ENCODE data around the gene MOV10L1. TPM values are rescaled to one million over a fixed set of nuclear protein-coding genes. Genes with fewer than 3 reads are reported as not detected.

MOV10L1 gene
- total and polyA plus RNA-seq, 9 of the 15 experiments (the other 6 are each of a cell fraction or from before 2014, with no cell fraction given), result 0.06 to 0.43 (median 0.15) TPM

- Histone ChIP-seq H4K20me1 (replicated peaks; ENCODE audit: control insufficient read depth, insufficient read depth, low read length) (no peaks in the 10 kb centered on the region), H2AFZ (ENCODE audit: low read depth, low read length) (no peak overlapping the region), H3K4me3 (no peak overlapping the region), H3K4me2 (ENCODE audit: insufficient read depth, low read length) (no peak overlapping the region), H3K9me1 (ENCODE audit: control insufficient read depth, insufficient read depth, low read length) (no peaks in the 10 kb centered on the region), H3K9me3 (replicated peaks; ENCODE audit: control insufficient read depth, insufficient read depth, low read depth, low read length) (no peaks in the 10 kb centered on the region), H3K36me3 (ENCODE audit: control insufficient read depth, insufficient read depth, low read length) (no peaks in the 10 kb centered on the region), H3K27ac (ENCODE audit: extremely low read depth, low read depth, low read length) (no peak overlapping the region), H3K79me2 (ENCODE audit: control insufficient read depth, insufficient read depth, low read length) (no peaks in the 10 kb centered on the region), H3K9ac (ENCODE audit: insufficient read depth in 1 of 2, low read depth in 2 of 2, low read length in 2 of 2) (no peak overlapping the region), H3K4me1 (replicated peaks in 1 of 2; ENCODE audit: control insufficient read depth in 2 of 2, insufficient read depth in 2 of 2, low read length in 2 of 2) (peaks cover 0 to 40% of the 10 kb centered on the region in 2 experiments; a peak in 4 of 5 replicates), H3K27me3 (ENCODE audit: control insufficient read depth in 2 of 2, insufficient read depth in 2 of 2, low read length in 2 of 2) (peaks cover 7 to 9% of the 10 kb centered on the region in 2 experiments; a peak in 4 of 5 replicates)
- no peak for ATAC-seq
- ChIA-PET POLR2A (no interaction called here), CTCF (ENCODE audit: low intra/inter-chr PET ratio) (no interaction called here)
- DNase-seq (ENCODE audit: extremely low read depth in 1 of 4, low spot score in 3 of 4), result no peak
- WGBS (ENCODE audit: insufficient coverage, low coverage, missing lambda C conversion rate), result 30% methylated on average over 18 of the region's 18 CpGs
- FAIRE-seq, result no peak
- intact Hi-C loops (cut with micrococcal nuclease), result no loop called here
- in situ Hi-C loops (cut with MboI), result no loop called here
- no TSS peak for BruUV-seq (replicated peaks)
- TF ChIP-seq, protein P1, sequence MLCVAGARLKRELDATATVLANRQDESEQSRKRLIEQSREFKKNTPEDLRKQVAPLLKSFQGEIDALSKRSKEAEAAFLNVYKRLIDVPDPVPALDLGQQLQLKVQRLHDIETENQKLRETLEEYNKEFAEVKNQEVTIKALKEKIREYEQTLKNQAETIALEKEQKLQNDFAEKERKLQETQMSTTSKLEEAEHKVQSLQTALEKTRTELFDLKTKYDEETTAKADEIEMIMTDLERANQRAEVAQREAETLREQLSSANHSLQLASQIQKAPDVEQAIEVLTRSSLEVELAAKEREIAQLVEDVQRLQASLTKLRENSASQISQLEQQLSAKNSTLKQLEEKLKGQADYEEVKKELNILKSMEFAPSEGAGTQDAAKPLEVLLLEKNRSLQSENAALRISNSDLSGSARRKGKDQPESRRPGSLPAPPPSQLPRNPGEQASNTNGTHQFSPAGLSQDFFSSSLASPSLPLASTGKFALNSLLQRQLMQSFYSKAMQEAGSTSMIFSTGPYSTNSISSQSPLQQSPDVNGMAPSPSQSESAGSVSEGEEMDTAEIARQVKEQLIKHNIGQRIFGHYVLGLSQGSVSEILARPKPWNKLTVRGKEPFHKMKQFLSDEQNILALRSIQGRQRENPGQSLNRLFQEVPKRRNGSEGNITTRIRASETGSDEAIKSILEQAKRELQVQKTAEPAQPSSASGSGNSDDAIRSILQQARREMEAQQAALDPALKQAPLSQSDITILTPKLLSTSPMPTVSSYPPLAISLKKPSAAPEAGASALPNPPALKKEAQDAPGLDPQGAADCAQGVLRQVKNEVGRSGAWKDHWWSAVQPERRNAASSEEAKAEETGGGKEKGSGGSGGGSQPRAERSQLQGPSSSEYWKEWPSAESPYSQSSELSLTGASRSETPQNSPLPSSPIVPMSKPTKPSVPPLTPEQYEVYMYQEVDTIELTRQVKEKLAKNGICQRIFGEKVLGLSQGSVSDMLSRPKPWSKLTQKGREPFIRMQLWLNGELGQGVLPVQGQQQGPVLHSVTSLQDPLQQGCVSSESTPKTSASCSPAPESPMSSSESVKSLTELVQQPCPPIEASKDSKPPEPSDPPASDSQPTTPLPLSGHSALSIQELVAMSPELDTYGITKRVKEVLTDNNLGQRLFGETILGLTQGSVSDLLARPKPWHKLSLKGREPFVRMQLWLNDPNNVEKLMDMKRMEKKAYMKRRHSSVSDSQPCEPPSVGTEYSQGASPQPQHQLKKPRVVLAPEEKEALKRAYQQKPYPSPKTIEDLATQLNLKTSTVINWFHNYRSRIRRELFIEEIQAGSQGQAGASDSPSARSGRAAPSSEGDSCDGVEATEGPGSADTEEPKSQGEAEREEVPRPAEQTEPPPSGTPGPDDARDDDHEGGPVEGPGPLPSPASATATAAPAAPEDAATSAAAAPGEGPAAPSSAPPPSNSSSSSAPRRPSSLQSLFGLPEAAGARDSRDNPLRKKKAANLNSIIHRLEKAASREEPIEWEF (CRISPR knock-in tag; IDR thresholded peaks at IDR 0.05), result no peak
- TF ChIP-seq, protein P2, sequence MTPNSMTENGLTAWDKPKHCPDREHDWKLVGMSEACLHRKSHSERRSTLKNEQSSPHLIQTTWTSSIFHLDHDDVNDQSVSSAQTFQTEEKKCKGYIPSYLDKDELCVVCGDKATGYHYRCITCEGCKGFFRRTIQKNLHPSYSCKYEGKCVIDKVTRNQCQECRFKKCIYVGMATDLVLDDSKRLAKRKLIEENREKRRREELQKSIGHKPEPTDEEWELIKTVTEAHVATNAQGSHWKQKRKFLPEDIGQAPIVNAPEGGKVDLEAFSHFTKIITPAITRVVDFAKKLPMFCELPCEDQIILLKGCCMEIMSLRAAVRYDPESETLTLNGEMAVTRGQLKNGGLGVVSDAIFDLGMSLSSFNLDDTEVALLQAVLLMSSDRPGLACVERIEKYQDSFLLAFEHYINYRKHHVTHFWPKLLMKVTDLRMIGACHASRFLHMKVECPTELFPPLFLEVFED (CRISPR knock-in tag; conservative IDR thresholded peaks at IDR 0.05), result no peak
- TF ChIP-seq NFXL1 (CRISPR knock-in tag; IDR thresholded peaks at IDR 0.05), result no peak
- TF ChIP-seq PRPF4 (IDR thresholded peaks at IDR 0.05; ENCODE audit: insufficient read depth, low read depth, low read length, poor library complexity, severe bottlenecking), result no peak
- TF ChIP-seq ZKSCAN8 (CRISPR knock-in tag; IDR thresholded peaks at IDR 0.05), result no peak
- TF ChIP-seq CEBPB (tag; IDR thresholded peaks at IDR 0.05), result no peak
- no peak for TF ChIP-seq EP300 (IDR thresholded peaks at IDR 0.05; ENCODE audit: low read length)
- TF ChIP-seq NR1H2 (CRISPR knock-in tag; IDR thresholded peaks at IDR 0.05), result no peak
- no peak for TF ChIP-seq NR0B1 (IDR thresholded peaks at IDR 0.05; ENCODE audit: partially characterized antibody)
- TF ChIP-seq MAFK (IDR thresholded peaks at IDR 0.05; ENCODE audit: low read length), result no peak
- TF ChIP-seq, protein P3, sequence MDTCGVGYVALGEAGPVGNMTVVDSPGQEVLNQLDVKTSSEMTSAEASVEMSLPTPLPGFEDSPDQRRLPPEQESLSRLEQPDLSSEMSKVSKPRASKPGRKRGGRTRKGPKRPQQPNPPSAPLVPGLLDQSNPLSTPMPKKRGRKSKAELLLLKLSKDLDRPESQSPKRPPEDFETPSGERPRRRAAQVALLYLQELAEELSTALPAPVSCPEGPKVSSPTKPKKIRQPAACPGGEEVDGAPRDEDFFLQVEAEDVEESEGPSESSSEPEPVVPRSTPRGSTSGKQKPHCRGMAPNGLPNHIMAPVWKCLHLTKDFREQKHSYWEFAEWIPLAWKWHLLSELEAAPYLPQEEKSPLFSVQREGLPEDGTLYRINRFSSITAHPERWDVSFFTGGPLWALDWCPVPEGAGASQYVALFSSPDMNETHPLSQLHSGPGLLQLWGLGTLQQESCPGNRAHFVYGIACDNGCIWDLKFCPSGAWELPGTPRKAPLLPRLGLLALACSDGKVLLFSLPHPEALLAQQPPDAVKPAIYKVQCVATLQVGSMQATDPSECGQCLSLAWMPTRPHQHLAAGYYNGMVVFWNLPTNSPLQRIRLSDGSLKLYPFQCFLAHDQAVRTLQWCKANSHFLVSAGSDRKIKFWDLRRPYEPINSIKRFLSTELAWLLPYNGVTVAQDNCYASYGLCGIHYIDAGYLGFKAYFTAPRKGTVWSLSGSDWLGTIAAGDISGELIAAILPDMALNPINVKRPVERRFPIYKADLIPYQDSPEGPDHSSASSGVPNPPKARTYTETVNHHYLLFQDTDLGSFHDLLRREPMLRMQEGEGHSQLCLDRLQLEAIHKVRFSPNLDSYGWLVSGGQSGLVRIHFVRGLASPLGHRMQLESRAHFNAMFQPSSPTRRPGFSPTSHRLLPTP (IDR thresholded peaks at IDR 0.05; ENCODE audit: borderline replicate concordance, extremely low read depth, insufficient read length), result no peak
- no peak for TF ChIP-seq TARDBP (IDR thresholded peaks at IDR 0.05)
These were observed 25.4 kb upstream of the MOV10L1 start for GRCh38 chr22:50064453-50064852.

All from K562 (cell line).